Measurements from ENCODE around the gene SLC22A23. TPM values are rescaled to one million over a fixed set of nuclear protein-coding genes. Genes with fewer than 3 reads are reported as not detected.
A peak's percentile ranks its signal among the peaks of the same experiment; 100 is the strongest.

The SLC22A23 gene
- total RNA-seq, 1 experiment from 2014 or later = 38.2 TPM

DNA sequence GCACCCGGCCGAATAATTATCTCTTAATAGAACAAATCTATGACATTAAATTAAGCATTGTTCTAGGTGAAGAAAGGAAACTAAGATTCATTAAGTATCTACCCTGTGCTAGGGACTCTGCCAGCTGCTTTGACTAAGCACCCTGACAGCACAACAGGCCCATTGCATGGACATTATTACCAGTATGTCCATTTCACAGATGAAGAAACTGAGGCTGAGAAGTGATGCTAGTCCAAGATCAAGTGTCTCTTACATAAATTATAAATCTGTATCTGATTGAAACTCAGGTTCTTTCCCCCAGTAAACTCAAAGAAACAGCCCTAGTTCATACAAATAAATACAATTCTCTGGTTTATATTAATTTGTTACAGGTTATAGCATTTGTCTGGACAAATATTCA, 31.3 kb downstream of the SLC22A23 start:
- Mint-ChIP-seq H3K27ac (0 out of 2 replicates have a peak overlapping the region, but pooled peaks have one; percentile 19), H3K9me3 (no peaks in the 10 kb centered on the region), H3K4me1 (peaks cover 93% of the 10 kb centered on the region), H3K4me3 (no peak overlapping the region), H3K27me3 (ENCODE audit: low read depth) (no peaks in the 10 kb centered on the region), H3K36me3 (peaks cover 4% of the 10 kb centered on the region; the same call in 1 of the 2 replicates)
- no peak for ATAC-seq
- ChIA-PET CTCF (interaction anchor here (0.6 to 3.6 kb wide), 6 partner anchors 10 to 130 kb away, joined by 3 to 13 read pairs (median 3); partner anchors contain the start of gene SLC22A23), POLR2A (no interaction called here)
- no peak for DNase-seq (ENCODE audit: low spot score)
- TF ChIP-seq ELF4 (CRISPR knock-in tag; IDR thresholded peaks at IDR 0.05; ENCODE audit: low read depth) (no peak), ZNF423 (CRISPR knock-in tag; IDR thresholded peaks at IDR 0.05) (no peak), ZNF396 (CRISPR knock-in tag; IDR thresholded peaks at IDR 0.05; ENCODE audit: borderline replicate concordance) (no peak), NR3C1 (CRISPR knock-in tag; conservative IDR thresholded peaks at IDR 0.05; ENCODE audit: low read depth) (no peak), ZNF219 (CRISPR knock-in tag; IDR thresholded peaks at IDR 0.05; ENCODE audit: borderline replicate concordance) (no peak), TP53 (CRISPR knock-in tag; IDR thresholded peaks at IDR 0.05) (no peak)
- TF ChIP-seq, protein P1, sequence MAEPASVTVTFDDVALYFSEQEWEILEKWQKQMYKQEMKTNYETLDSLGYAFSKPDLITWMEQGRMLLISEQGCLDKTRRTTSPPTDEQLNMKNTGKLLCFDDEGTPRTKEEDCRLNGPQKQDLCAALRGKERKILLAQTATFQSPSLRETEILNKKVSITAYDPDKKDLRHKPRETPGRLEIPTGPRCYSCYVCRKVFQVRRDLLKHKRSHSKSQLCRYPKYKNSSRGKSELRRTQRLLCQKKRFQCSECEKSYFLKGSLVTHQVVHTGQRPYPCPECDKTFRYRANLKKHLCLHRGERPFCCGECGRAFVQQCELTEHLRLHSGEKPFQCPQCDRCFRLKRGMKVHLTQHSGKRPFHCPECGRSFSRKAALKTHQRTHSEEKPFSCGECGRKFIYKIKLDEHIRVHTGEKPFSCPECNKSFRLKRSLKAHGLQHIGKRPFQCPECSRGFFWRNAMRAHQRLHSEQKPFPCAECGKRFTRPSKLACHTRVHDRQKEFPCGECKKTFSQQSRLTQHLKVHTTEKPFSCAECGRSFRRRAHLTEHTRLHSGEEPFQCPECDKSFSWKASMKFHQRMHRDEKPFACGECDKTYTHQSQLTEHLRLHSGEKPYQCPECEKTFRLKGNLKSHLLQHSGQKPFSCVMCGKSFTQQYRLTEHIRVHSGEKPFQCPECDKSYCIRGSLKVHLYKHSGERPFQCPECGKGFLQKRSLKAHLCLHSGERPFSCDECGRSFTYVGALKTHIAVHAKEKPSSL (CRISPR knock-in tag; conservative IDR thresholded peaks at IDR 0.05) = no peak
- TF ChIP-seq, protein P2, sequence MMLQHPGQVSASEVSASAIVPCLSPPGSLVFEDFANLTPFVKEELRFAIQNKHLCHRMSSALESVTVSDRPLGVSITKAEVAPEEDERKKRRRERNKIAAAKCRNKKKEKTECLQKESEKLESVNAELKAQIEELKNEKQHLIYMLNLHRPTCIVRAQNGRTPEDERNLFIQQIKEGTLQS (CRISPR knock-in tag; conservative IDR thresholded peaks at IDR 0.05) = no peak

DNA sequence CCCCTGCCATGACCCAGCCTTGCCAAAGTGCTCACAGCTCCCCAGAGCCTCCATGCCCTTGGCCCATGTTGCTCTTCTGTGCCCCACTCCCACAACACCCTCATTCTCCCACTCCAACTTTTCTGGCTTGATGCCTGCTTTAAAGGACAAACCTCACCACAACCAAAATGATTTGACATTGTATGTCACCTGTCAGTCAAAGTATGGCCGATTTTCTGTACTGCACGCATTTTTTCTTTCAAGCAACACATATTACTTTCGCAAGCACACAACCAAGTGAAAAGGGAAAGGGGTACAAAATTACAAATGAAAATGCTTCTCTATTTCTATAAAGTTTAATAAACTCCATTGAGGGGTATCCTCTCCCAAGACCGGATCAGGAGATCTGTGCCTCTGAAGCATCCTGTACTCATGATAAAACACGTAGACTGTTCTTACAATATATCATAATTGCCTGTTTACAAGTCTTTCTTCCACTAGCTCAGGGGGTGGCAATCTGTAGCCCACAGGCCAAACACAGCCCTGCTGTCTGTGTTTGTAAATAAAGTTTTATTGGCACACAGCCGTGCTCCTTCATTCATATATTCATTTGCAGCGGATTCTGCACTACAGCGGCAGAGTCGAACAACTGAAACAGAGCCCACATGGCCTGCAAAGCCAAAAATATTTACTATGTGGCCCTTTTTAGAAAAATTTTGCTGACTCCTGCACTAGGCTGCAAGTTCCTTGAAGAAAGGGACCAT, 32.5 kb downstream of the SLC22A23 start:
- no peak for DNase-seq (ENCODE audit: low spot score)
- TF ChIP-seq NFYB (CRISPR knock-in tag; conservative IDR thresholded peaks at IDR 0.05; ENCODE audit: low read depth) (no peak), TEAD4 (CRISPR knock-in tag; IDR thresholded peaks at IDR 0.05) (no peak), ZNF263 (CRISPR knock-in tag; IDR thresholded peaks at IDR 0.05; ENCODE audit: low read depth) (no peak), FOXP1 (CRISPR knock-in tag; IDR thresholded peaks at IDR 0.05; ENCODE audit: borderline replicate concordance) (no peak), NFE2L1 (CRISPR knock-in tag; IDR thresholded peaks at IDR 0.05) (0 out of 2 replicates have a peak, but pooled peaks have one; percentile 18), MXD4 (CRISPR knock-in tag; IDR thresholded peaks at IDR 0.05; ENCODE audit: borderline replicate concordance) (no peak), ZBTB21 (CRISPR knock-in tag; IDR thresholded peaks at IDR 0.05; ENCODE audit: borderline replicate concordance) (no peak), GTF2I (CRISPR knock-in tag; conservative IDR thresholded peaks at IDR 0.05) (no peak)
- H3K36me3 Mint-ChIP-seq = no peaks in the 10 kb centered on the region
- ATAC-seq = no peak
- peak overlapping the region; percentile 95 for H3K27ac Mint-ChIP-seq
- H3K9me3 Mint-ChIP-seq = no peaks in the 10 kb centered on the region
- H3K27me3 Mint-ChIP-seq (ENCODE audit: low read depth) = no peaks in the 10 kb centered on the region
- ChIA-PET POLR2A (interaction anchor here (0.6 kb wide), 1 partner anchor 251 kb away, joined by 3 read pairs; no protein-coding TSS in a partner anchor), CTCF (interaction anchor here (0.6 to 3.6 kb wide), 4 partner anchors 9 to 308 kb away, joined by 3 to 12 read pairs (median 3); partner anchors contain the start of gene SLC22A23)
- H3K4me3 Mint-ChIP-seq = peak overlapping the region; percentile 36
- H3K4me1 Mint-ChIP-seq = peaks cover 94% of the 10 kb centered on the region

DNA sequence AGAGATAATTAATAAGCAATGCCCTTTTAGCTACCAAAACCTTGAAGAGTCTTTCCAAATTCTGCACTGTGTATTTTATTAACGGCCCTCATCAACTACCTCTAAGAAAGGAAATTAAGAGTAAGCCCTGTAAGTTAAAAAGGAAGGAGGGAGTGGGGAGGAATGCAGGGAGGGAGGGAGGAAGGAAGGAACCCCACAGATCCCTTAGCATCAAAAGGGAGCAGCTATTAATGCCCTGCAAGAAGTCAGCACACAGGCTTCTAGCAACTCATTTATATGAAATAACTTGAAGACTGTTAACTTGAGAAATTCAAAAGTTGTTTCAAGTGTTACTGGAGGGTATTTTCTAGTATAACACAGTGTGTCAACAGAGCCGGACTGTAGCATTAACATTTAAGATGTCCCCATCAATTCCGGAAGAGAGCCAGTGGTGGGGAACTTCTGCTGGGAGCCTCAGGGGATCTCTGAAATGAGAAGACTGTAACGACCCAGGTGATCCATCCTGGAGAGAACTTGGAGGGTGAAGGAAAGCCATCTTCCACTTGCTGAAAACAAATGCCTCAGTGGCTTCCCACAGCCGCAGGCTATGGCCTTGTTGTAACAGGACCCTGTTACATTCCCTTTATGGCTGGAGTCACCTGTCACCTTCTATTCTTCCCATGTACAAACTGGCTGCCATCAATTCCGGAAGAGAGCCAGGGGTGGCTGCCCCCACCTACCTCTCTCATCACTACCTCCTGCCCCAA, 33.2 kb downstream of the SLC22A23 start:
- Mint-ChIP-seq H3K36me3 (no peaks in the 10 kb centered on the region), H3K9me3 (no peaks in the 10 kb centered on the region), H3K4me1 (peaks cover 94% of the 10 kb centered on the region), H3K27me3 (ENCODE audit: low read depth) (no peaks in the 10 kb centered on the region), H3K27ac (peak overlapping the region; percentile 95), H3K4me3 (peak overlapping the region; percentile 36)
- ChIA-PET CTCF (interaction anchor here (0.6 to 1.1 kb wide), 5 partner anchors 9 to 434 kb away, joined by 3 to 5 read pairs (median 3); no protein-coding TSS in a partner anchor), POLR2A (no interaction called here)
- DNase-seq (ENCODE audit: low spot score) (no peak), ATAC-seq (peak; percentile 77)
- TF ChIP-seq ZBTB21 (CRISPR knock-in tag; IDR thresholded peaks at IDR 0.05; ENCODE audit: borderline replicate concordance) (0 out of 2 replicates have a peak, but pooled peaks have one; percentile 16), ZNF423 (CRISPR knock-in tag; IDR thresholded peaks at IDR 0.05) (peak; percentile 79)
- TF ChIP-seq, protein P3, sequence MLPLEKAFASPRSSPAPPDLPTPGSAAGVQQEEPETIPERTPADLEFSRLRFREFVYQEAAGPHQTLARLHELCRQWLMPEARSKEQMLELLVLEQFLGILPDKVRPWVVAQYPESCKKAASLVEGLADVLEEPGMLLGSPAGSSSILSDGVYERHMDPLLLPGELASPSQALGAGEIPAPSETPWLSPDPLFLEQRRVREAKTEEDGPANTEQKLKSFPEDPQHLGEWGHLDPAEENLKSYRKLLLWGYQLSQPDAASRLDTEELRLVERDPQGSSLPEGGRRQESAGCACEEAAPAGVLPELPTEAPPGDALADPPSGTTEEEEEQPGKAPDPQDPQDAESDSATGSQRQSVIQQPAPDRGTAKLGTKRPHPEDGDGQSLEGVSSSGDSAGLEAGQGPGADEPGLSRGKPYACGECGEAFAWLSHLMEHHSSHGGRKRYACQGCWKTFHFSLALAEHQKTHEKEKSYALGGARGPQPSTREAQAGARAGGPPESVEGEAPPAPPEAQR (CRISPR knock-in tag; IDR thresholded peaks at IDR 0.05) = peak; percentile 53; the same call in 1 of the 2 replicates
- TF ChIP-seq, protein P4, sequence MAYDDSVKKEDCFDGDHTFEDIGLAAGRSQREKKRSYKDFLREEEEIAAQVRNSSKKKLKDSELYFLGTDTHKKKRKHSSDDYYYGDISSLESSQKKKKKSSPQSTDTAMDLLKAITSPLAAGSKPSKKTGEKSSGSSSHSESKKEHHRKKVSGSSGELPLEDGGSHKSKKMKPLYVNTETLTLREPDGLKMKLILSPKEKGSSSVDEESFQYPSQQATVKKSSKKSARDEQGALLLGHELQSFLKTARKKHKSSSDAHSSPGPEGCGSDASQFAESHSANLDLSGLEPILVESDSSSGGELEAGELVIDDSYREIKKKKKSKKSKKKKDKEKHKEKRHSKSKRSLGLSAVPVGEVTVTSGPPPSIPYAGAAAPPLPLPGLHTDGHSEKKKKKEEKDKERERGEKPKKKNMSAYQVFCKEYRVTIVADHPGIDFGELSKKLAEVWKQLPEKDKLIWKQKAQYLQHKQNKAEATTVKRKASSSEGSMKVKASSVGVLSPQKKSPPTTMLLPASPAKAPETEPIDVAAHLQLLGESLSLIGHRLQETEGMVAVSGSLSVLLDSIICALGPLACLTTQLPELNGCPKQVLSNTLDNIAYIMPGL (CRISPR knock-in tag; IDR thresholded peaks at IDR 0.05) = no peak
